A673 (cell line): ENCODE results near the gene MGAT2. TPM values are rescaled to one million over a fixed set of nuclear protein-coding genes. Genes with fewer than 3 reads are reported as not detected.

Source experiments
- BruUV-seq: library from RNA; stranded (reverse); fragments of 400-500 nt; replicated peaks from 2 replicates; lab custom pipeline; 2021; lab: Mats Ljungman, UMichigan
- CTCF ChIA-PET: fragments of 300-600 bp; sonication (Branson Sonifier 250); formaldehyde crosslinking; loops from one replicate; lab custom pipeline; 2022; ENCODE audit warnings: antibody characterized with exemption; lab: Charles Lee
- POLR2A ChIA-PET: fragments of 300-600 bp; sonication (Branson Sonifier 250); formaldehyde crosslinking; loops from one replicate; lab custom pipeline; 2022; ENCODE audit warnings: antibody characterized with exemption; ENCODE audit not compliant: low non-redundant PET; lab: Charles Lee
- DNase-seq: peaks from one replicate; pipeline ENCODE4 v3.0.0-alpha.2; 2015; ENCODE audit warnings: low spot score
- H3K27ac ChIP-seq: fragments of 200-600 bp; sonication (generic); 2 replicates; pipeline ENCODE4 v1.5.1; 2016; ENCODE audit warnings: mixed run types, low read depth, mild to moderate bottlenecking, mixed read lengths, antibody characterized with exemption, low read length; ENCODE audit not compliant: poor library complexity, severe bottlenecking
- H3K27me3 ChIP-seq: fragments of 200-600 bp; sonication (generic); replicated peaks from 2 replicates; pipeline ENCODE4 v1.6.1; 2017; ENCODE audit warnings: mixed run types, low read depth, mild to moderate bottlenecking, mixed read lengths, antibody characterized with exemption, low read length; ENCODE audit not compliant: insufficient read depth, poor library complexity
- H3K36me3 ChIP-seq: fragments of 200-600 bp; sonication (generic); 2 replicates; pipeline ENCODE4 v1.6.1; 2016; ENCODE audit warnings: mixed run types, mild to moderate bottlenecking, mixed read lengths, antibody characterized with exemption, low read length; ENCODE audit not compliant: insufficient read depth, poor library complexity, severe bottlenecking
- H3K4me1 ChIP-seq: fragments of 200-600 bp; sonication (generic); 2 replicates; pipeline ENCODE4 v1.6.1; 2017; ENCODE audit warnings: mixed run types, mild to moderate bottlenecking, mixed read lengths, antibody characterized with exemption, low read length; ENCODE audit not compliant: insufficient read depth, poor library complexity, severe bottlenecking
- H3K4me3 ChIP-seq: fragments of 200-600 bp; sonication (generic); 2 replicates; pipeline ENCODE4 v1.5.1; 2016; ENCODE audit warnings: low read depth, mixed run types, mild to moderate bottlenecking, mixed read lengths, low read length; ENCODE audit not compliant: poor library complexity, severe bottlenecking
- H3K9me3 ChIP-seq: fragments of 200-600 bp; sonication (generic); 2 replicates; pipeline ENCODE4 v1.6.1; 2016; ENCODE audit warnings: mixed run types, low read depth, mild to moderate bottlenecking, mixed read lengths, antibody characterized with exemption, low read length; ENCODE audit not compliant: poor library complexity, severe bottlenecking
- CTCF ChIP-seq: fragments of 300-800, 200-600 bp; sonication (generic); conservative IDR thresholded peaks from 2 replicates; pipeline ENCODE4 v1.5.1; 2017; ENCODE audit warnings: low read depth, mild to moderate bottlenecking, antibody characterized with exemption, low read length, moderate library complexity, mixed read lengths
- EZH2 ChIP-seq: fragments of 200-600 bp; sonication (generic); IDR thresholded peaks from 2 replicates; pipeline ENCODE4 v1.6.1; 2017; ENCODE audit warnings: borderline replicate concordance, low read depth, mild to moderate bottlenecking, mixed read lengths, antibody characterized with exemption, low read length; ENCODE audit not compliant: poor library complexity, severe bottlenecking
- intact Hi-C: fragments of 100-400 bp; cut with micrococcal nuclease; formaldehyde crosslinking; loops from one replicate; pipeline ENCODE4 v1.10.0; 2022; ENCODE audit not compliant: unreplicated experiment
- total RNA-seq: library from RNA; stranded (reverse); gene quantifications from 2 replicates; pipeline ENCODE4 v1.2.3, GENCODE V29; 2021

Gene MGAT2
- total RNA-seq, 1 experiment from 2014 or later, result 37.3 TPM

GRCh38 chr14:49621114-49621881 is 699 bp downstream of the MGAT2 start:
- POLR2A ChIA-PET, result interaction anchor here (0.8 kb wide), 1 partner anchor 11 kb away, joined by 3 read pairs; no protein-coding TSS in a partner anchor
- H3K4me3 ChIP-seq, result peak overlapping the region; percentile 93
- H3K4me1 ChIP-seq, result peaks cover 22% of the 10 kb centered on the region
- CTCF ChIA-PET, result interaction anchor here (1.3 to 1.9 kb wide), 3 partner anchors 13 to 35 kb away, joined by 3 to 16 read pairs (median 5); partner anchors contain the start of genes DNAAF2, LRR1 and RPS29
- H3K27ac ChIP-seq, result peak overlapping the region; percentile 95
- TF ChIP-seq CTCF, result no peak; the same call in 1 of the 2 replicates
- TF ChIP-seq EZH2, result no peak
- no peaks in the 10 kb centered on the region for H3K9me3 ChIP-seq
- BruUV-seq, result no TSS peak
- no peaks in the 10 kb centered on the region for H3K27me3 ChIP-seq
- H3K36me3 ChIP-seq, result peaks cover 52% of the 10 kb centered on the region
- intact Hi-C loops, result no loop called here
- DNase-seq, result peak; percentile 83

GRCh38 chr14:49622022-49622607 is 1.5 kb downstream of the MGAT2 start:
- intact Hi-C loops, result no loop called here
- BruUV-seq, result TSS peak; percentile 72
- peaks cover 44% of the 10 kb centered on the region for H3K36me3 ChIP-seq

More at GRCh38 chr14:49622022-49622607, 1.5 kb downstream of the MGAT2 start:
- peak; percentile 24 for DNase-seq
- POLR2A ChIA-PET, result no interaction called here
- H3K4me3 ChIP-seq, result peak overlapping the region; percentile 93
- peaks cover 22% of the 10 kb centered on the region for H3K4me1 ChIP-seq
- CTCF ChIA-PET, result interaction anchor here (0.6 kb wide), 1 partner anchor 12 kb away, joined by 3 read pairs; no protein-coding TSS in a partner anchor
- TF ChIP-seq EZH2 (no peak), CTCF (no peak)
- H3K9me3 ChIP-seq, result no peaks in the 10 kb centered on the region
- H3K27me3 ChIP-seq, result no peaks in the 10 kb centered on the region
- peak overlapping the region; percentile 95 for H3K27ac ChIP-seq
